ENCODE data around the gene ANXA2. TPM values are rescaled to one million over a fixed set of nuclear protein-coding genes. Genes with fewer than 3 reads are reported as not detected.

ANXA2 gene
- polyA plus RNA-seq, 1 experiment = 5,886 TPM

DNA sequence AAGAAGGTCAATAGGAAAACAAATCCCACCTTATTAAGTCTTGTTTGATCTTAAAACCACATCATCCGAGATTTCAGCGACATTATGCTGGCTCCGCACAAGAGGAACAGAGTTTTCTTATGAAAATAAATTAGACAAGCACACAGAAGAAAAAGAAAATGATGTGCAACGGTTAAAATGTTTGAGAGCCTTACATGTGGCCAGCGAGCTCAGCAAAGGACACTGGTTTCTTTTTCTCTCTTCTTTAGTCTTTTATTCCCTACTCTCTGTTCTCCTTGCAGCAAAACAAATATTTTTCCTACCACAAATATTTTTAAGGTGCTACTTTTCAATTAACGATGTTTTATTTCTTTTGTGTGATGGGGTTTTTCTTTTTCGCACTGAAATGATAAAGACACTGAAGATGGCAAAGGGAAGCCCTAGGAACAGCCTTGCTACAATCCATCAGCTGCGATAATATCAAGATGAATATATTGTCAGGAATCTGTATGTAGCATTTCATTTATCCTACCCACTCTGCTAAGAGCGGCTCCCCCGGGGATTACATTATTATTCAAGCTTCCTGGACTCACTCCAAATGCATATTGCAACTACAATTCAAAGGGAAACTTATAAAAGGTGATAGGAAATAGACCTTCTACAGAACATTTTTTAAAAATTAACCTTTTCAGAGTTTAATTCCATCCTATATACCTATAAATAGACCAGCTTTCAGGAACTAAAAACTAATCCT, 72.9 kb downstream of the ANXA2 start:
- no peak for DNase-seq (ENCODE audit: low read depth)
- Histone ChIP-seq H3K4me3 (ENCODE audit: low read depth, low read length) (no peak overlapping the region), H3K27me3 (ENCODE audit: control insufficient read depth, insufficient read depth, low read length) (peaks cover 29% of the 10 kb centered on the region), H3K36me3 (ENCODE audit: control insufficient read depth, insufficient read depth, low read length) (no peaks in the 10 kb centered on the region)
- TF ChIP-seq, protein P1, sequence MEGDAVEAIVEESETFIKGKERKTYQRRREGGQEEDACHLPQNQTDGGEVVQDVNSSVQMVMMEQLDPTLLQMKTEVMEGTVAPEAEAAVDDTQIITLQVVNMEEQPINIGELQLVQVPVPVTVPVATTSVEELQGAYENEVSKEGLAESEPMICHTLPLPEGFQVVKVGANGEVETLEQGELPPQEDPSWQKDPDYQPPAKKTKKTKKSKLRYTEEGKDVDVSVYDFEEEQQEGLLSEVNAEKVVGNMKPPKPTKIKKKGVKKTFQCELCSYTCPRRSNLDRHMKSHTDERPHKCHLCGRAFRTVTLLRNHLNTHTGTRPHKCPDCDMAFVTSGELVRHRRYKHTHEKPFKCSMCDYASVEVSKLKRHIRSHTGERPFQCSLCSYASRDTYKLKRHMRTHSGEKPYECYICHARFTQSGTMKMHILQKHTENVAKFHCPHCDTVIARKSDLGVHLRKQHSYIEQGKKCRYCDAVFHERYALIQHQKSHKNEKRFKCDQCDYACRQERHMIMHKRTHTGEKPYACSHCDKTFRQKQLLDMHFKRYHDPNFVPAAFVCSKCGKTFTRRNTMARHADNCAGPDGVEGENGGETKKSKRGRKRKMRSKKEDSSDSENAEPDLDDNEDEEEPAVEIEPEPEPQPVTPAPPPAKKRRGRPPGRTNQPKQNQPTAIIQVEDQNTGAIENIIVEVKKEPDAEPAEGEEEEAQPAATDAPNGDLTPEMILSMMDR (IDR thresholded peaks at IDR 0.05; ENCODE audit: insufficient read depth, low read depth, low read length) = no peak
- ChIA-PET POLR2A (no interaction called here), CTCF (interaction anchor here (0.9 to 5.0 kb wide), 7 partner anchors 57 to 649 kb away, joined by 3 to 60 read pairs (median 4); partner anchors contain the start of gene BNIP2)

DNA sequence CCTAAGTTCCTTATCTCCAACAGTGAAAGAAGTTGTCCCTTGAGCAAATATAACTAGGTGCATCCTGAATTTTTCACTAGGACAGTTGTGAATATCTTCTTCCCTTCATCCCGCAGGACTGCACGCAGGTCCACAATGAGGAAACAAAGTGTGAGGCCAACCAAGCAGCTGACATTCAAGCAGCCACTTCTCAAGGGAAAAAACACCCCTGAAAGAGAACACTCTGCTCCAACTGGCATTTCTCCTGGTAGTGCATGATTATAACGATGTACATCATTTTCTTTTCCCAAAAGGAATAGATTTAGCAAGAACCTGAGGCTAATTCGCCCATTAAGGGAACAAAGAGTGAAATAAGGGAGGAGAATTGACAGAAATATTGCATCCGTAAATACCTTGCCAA, 74.5 kb downstream of the ANXA2 start:
- TF ChIP-seq, protein P1 (IDR thresholded peaks at IDR 0.05; ENCODE audit: insufficient read depth, low read depth, low read length) = no peak
- no peak for DNase-seq (ENCODE audit: low read depth)
- ChIA-PET POLR2A (no interaction called here), CTCF (interaction anchor here (0.8 to 3.5 kb wide), 2 partner anchors 597 to 598 kb away, joined by 3 to 13 read pairs; no protein-coding TSS in a partner anchor)
- Histone ChIP-seq H3K27me3 (ENCODE audit: control insufficient read depth, insufficient read depth, low read length) (peaks cover 28% of the 10 kb centered on the region), H3K4me3 (ENCODE audit: low read depth, low read length) (no peak overlapping the region), H3K36me3 (ENCODE audit: control insufficient read depth, insufficient read depth, low read length) (no peaks in the 10 kb centered on the region)

DNA sequence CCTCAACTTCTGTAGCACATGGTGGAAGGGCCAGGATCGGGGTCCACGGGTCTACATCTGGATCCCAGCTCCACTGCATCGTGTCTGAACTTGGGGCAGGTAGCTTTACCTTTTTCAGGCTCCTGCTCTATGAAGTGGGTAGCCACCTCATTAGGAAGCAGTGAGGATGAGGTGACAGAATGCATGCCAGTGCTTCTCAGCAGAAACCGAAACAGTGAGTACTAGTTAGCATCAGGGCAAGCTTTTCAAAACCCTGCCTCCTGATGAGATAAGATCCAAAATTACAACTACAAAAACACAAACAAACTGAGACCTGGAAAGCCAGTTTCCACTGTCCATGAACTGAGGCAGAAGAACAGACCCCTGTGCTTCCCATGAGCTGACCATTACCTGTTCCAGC, 77.4 kb downstream of the ANXA2 start:
- ChIA-PET CTCF (interaction anchor here (0.5 to 2.4 kb wide), 6 partner anchors 8 to 442 kb away, joined by 3 to 6 read pairs (median 4); no protein-coding TSS in a partner anchor), POLR2A (no interaction called here)
- TF ChIP-seq, protein P1 (IDR thresholded peaks at IDR 0.05; ENCODE audit: insufficient read depth, low read depth, low read length) = no peak
- no peak overlapping the region for H3K4me3 ChIP-seq (ENCODE audit: low read depth, low read length)
- no peaks in the 10 kb centered on the region for H3K36me3 ChIP-seq (ENCODE audit: control insufficient read depth, insufficient read depth, low read length)
- H3K27me3 ChIP-seq (ENCODE audit: control insufficient read depth, insufficient read depth, low read length) = peaks cover 19% of the 10 kb centered on the region
- no peak for DNase-seq (ENCODE audit: low read depth)

DNA sequence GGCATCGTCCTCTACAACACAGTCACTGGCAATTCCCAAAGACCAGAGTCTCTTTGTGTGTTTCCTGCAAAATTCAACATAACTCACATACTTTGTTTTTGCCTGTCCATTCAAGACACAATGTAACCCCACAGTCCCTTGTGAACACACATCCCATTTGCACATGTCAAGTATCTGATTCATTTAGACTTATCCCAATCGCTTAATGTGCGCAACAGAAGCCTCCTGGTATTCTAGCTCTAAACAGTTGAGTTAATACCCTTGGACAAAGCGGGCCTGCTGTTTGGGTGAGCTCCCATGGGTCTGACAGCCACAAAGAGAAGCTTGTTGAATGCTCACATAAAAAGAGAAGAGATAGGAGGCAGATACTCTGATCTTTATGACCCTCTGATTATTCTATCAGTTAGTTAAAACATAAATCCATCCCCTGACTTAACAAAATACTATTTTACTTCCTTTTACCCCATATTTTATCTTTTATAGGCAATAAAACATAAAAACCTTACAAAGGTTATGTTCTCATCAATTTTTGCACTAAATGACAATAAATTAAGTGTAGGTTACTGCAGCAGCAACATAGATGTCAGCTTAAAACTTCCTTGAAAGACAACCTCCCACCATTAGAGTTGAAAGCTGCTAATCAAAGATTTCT, 79.4 kb downstream of the ANXA2 start:
- no peak for DNase-seq (ENCODE audit: low read depth)
- Histone ChIP-seq H3K27me3 (ENCODE audit: control insufficient read depth, insufficient read depth, low read length) (peaks cover 11% of the 10 kb centered on the region), H3K36me3 (ENCODE audit: control insufficient read depth, insufficient read depth, low read length) (no peaks in the 10 kb centered on the region), H3K4me3 (ENCODE audit: low read depth, low read length) (no peak overlapping the region)
- TF ChIP-seq, protein P1 (IDR thresholded peaks at IDR 0.05; ENCODE audit: insufficient read depth, low read depth, low read length) = no peak
- POLR2A ChIA-PET = no interaction called here
- CTCF ChIA-PET = interaction anchor here (0.5 to 2.1 kb wide), 3 partner anchors 9 to 203 kb away, joined by 3 to 8 read pairs (median 4); no protein-coding TSS in a partner anchor

DNA sequence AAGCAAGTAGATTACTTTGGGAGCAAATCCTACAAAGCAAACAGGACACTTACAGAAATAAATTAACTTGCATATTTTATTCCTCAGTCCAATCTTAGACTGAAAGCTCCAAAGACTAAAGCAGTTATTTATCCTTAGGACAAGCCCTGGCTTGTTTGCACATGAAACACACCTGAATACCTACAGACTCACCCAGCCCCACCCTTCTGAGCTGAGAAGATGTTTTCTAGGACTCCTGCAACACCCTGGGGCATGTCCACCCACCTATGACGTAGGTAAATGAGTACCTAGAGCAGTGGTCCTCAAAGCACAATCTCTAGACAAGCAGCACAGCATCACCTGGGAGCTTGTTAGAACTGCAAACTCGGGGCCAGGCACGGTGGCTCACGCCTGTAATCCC, 80.8 kb downstream of the ANXA2 start:
- TF ChIP-seq, protein P1 (IDR thresholded peaks at IDR 0.05; ENCODE audit: insufficient read depth, low read depth, low read length) = no peak
- Histone ChIP-seq H3K36me3 (ENCODE audit: control insufficient read depth, insufficient read depth, low read length) (no peaks in the 10 kb centered on the region), H3K4me3 (ENCODE audit: low read depth, low read length) (no peak overlapping the region), H3K27me3 (ENCODE audit: control insufficient read depth, insufficient read depth, low read length) (peaks cover 6% of the 10 kb centered on the region)
- CTCF ChIA-PET = interaction anchor here (0.9 to 1.6 kb wide), 3 partner anchors 10 to 626 kb away, joined by 3 to 11 read pairs (median 4); no protein-coding TSS in a partner anchor
- POLR2A ChIA-PET = no interaction called here
- no peak for DNase-seq (ENCODE audit: low read depth)
